Liver (tissue), 3 donors: ENCODE data around the gene TMEM260.

Experiments used
- FOXA1 ChIP-seq: IDR thresholded peaks from 2 replicates; pipeline ENCODE4 v1.6.1; 2016; ENCODE audit warnings: antibody characterized with exemption
- JUND ChIP-seq, 2 donors: IDR thresholded peaks; 2 replicates each; pipeline ENCODE4 v1.6.1; 2016; ENCODE audit warnings: antibody characterized with exemption in 2 of 2
- SP1 ChIP-seq: IDR thresholded peaks from 2 replicates; pipeline ENCODE4 v1.6.1; 2018; ENCODE audit warnings: antibody characterized with exemption, mild to moderate bottlenecking
- TAF1 ChIP-seq: conservative IDR thresholded peaks from 2 replicates; pipeline ENCODE4 v1.6.1; 2016; ENCODE audit warnings: antibody characterized with exemption, mild to moderate bottlenecking
- YY1 ChIP-seq: IDR thresholded peaks from 2 replicates; pipeline ENCODE4 v1.6.1; 2016; ENCODE audit warnings: antibody characterized with exemption, mild to moderate bottlenecking
- TF ChIP-seq, protein P1 (sequence below): IDR thresholded peaks from 2 replicates; pipeline ENCODE4 v1.6.1; 2016; ENCODE audit warnings: antibody characterized with exemption, mild to moderate bottlenecking
- TF ChIP-seq, protein P2 (sequence below): fragments of 150-350 bp; IDR thresholded peaks from 2 replicates; pipeline ENCODE4 v1.5.1; 2017; ENCODE audit warnings: improper control_type of control experiment, low read depth, low read length; ENCODE audit not compliant: missing input control
- TF ChIP-seq, protein P3 (sequence below): IDR thresholded peaks from 2 replicates; pipeline ENCODE4 v1.6.1; 2016; ENCODE audit warnings: antibody characterized with exemption
- TF ChIP-seq, protein P4 (sequence below): IDR thresholded peaks from 2 replicates; pipeline ENCODE4 v1.6.1; 2016; ENCODE audit warnings: antibody characterized with exemption
- donor health status: healthy.
- donor health status: healthy.

DNA sequence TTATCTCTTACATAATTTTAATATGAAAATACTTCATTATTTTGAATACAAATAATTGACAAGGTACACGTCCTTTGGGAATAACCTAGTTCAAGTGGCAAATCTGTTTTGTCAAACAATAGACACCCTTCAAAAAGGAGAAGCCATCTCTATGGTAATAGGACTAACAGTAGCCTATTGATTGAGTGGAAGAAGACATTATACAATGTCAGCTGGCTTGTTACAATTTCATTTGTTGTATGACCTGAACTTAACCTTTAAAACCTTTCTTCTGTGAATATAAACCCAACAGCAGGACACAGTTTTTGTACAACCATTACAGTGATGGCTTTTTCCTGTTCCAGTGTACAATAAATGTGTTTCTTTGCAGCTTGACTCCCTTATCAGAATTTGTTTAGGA, 8.1 kb downstream of the TMEM260 start:
- TF ChIP-seq, protein P1, sequence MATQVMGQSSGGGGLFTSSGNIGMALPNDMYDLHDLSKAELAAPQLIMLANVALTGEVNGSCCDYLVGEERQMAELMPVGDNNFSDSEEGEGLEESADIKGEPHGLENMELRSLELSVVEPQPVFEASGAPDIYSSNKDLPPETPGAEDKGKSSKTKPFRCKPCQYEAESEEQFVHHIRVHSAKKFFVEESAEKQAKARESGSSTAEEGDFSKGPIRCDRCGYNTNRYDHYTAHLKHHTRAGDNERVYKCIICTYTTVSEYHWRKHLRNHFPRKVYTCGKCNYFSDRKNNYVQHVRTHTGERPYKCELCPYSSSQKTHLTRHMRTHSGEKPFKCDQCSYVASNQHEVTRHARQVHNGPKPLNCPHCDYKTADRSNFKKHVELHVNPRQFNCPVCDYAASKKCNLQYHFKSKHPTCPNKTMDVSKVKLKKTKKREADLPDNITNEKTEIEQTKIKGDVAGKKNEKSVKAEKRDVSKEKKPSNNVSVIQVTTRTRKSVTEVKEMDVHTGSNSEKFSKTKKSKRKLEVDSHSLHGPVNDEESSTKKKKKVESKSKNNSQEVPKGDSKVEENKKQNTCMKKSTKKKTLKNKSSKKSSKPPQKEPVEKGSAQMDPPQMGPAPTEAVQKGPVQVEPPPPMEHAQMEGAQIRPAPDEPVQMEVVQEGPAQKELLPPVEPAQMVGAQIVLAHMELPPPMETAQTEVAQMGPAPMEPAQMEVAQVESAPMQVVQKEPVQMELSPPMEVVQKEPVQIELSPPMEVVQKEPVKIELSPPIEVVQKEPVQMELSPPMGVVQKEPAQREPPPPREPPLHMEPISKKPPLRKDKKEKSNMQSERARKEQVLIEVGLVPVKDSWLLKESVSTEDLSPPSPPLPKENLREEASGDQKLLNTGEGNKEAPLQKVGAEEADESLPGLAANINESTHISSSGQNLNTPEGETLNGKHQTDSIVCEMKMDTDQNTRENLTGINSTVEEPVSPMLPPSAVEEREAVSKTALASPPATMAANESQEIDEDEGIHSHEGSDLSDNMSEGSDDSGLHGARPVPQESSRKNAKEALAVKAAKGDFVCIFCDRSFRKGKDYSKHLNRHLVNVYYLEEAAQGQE: no peak
- TF ChIP-seq, protein P2, sequence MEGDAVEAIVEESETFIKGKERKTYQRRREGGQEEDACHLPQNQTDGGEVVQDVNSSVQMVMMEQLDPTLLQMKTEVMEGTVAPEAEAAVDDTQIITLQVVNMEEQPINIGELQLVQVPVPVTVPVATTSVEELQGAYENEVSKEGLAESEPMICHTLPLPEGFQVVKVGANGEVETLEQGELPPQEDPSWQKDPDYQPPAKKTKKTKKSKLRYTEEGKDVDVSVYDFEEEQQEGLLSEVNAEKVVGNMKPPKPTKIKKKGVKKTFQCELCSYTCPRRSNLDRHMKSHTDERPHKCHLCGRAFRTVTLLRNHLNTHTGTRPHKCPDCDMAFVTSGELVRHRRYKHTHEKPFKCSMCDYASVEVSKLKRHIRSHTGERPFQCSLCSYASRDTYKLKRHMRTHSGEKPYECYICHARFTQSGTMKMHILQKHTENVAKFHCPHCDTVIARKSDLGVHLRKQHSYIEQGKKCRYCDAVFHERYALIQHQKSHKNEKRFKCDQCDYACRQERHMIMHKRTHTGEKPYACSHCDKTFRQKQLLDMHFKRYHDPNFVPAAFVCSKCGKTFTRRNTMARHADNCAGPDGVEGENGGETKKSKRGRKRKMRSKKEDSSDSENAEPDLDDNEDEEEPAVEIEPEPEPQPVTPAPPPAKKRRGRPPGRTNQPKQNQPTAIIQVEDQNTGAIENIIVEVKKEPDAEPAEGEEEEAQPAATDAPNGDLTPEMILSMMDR: no peak
- TF ChIP-seq JUND (IDR thresholded peaks at IDR 0.05) (no peak), FOXA1 (no peak), TAF1 (no peak), YY1 (no peak), SP1 (no peak)
- TF ChIP-seq, protein P3, sequence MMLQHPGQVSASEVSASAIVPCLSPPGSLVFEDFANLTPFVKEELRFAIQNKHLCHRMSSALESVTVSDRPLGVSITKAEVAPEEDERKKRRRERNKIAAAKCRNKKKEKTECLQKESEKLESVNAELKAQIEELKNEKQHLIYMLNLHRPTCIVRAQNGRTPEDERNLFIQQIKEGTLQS: no peak
- TF ChIP-seq, protein P4, sequence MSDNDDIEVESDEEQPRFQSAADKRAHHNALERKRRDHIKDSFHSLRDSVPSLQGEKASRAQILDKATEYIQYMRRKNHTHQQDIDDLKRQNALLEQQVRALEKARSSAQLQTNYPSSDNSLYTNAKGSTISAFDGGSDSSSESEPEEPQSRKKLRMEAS: no peak
